Endometrial microvascular endothelial cells (primary cell): ENCODE measurements around the gene SLC25A10. TPM values are rescaled to one million over a fixed set of nuclear protein-coding genes. Genes with fewer than 3 reads are reported as not detected.

Experiments
- in situ Hi-C: cut with HindIII; loops from 2 replicates; pipeline ENCODE4 v1.10.0; 2017; ENCODE audit warnings: low sequenced_read_pairs, low pct_unique_long_range_greater_than_20kb; ENCODE audit errors: inconsistent ontology term
- total RNA-seq: library from RNA; depleted of rRNA; stranded (reverse); fragments of >200 nt; gene quantifications from one replicate; pipeline ENCODE4 v1.2.3, GENCODE V29; 2015; ENCODE audit errors: inconsistent ontology term

Gene SLC25A10
- total RNA-seq, 1 donor from 2014 or later, result 42.1 TPM

DNA sequence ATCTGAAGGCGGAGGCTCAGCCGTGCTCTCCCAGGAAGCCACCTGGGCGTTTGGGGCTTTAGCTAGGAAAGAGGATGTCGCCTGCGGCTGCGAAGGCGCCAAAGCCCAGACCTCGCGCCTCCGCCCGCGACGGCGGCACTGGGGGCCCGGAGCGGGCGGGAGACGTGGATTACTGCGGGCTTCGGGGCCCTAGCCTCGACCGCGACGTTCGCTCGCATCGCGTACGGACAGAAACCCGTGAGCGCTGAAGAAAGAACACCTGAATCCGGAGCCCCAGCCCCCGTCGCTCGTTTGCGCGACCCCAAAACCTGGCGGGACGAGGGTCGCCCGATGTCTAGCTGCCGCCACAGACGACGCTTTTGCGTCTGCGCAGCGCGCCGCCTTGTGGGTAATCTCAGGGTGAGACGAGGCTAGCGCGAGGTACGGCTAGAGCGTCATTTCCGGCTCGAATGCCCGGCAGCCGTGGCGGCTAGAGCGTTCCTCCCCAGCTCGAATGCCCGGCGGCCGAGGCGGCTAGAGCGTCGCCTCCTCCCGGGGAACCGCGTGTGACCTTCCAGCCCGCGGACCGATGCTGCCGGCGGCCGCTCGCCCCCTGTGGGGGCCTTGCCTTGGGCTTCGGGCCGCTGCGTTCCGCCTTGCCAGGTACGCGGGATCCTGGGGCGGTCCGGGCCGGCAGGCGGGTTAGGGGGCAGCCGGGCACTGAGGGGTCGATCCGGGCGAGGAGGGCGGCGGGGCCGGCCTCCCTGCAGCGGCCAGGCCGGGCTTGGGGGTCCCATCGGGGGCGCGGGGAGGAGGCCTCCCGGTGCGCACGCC, 8.9 kb upstream of the SLC25A10 start, which contains the start of gene MRPL12:
TSS of gene MRPL12 (plus strand) at position 434 of the 813 bp plus-strand sequence. CDS start at position 569, 135 bp downstream.
- in situ Hi-C loops, result no loop called here

DNA sequence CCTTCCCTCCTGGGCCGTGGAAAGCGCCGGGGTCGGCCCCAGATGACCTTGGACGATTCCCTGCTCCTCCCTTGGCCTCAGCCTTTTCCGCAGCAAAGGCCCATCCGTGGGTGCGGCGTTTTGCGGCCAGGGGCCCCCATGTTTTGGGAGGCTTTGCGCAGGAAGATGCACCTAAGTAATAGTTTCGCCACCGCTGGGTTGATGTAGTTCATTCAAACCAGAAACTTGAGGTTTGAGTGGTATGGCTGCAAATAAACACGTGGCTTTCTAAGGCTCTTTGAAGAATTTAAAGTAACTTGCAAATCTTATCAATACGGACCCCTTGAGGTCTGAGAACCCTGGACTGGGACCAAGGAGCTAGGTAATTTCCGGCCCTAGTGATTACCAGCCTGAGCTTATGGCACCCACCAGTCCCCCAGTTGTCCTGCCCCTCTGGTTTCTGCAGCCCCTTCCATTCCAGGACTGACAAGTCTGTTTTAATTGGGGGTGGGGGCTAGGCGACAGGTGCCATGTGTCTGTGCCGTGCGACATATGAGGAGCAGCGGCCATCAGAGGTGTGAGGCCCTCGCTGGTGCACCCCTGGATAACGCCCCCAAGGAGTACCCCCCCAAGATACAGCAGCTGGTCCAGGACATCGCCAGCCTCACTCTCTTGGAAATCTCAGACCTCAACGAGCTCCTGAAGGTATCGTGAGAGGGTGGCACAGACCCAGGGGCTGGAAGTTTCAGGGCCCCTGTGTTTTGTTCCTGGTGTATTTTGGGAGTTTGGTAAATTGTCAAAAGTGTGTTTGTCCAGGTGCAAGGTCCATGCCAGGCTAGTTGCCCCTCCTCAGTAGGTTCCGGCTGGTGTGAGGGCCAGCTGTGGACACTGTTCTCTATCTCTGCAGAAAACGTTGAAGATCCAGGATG, 8.1 kb upstream of the SLC25A10 start:
- in situ Hi-C loops, result no loop called here

- in situ Hi-C loops, result no loop called here
These were observed 6.4 kb upstream of the SLC25A10 start for GRCh38 chr17:81705518-81706231.

DNA sequence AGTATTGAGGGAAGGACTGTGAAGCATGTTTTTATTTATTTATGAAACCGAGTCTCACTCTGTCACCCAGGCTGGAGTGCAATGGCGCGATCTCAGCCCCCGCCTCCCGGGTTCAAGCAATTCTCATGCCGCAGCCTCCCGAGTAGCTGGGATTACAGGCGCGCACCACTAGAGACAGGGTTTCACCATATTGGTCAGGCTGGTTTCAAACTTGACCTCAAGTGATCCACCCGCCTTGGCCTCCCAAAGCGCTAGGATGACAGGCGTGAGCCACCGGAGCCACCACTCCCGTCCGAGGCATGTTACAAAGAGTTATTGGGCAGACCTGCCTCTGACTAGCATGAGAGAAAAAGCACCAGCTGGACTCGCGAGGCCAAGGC, 5.9 kb upstream of the SLC25A10 start:
- in situ Hi-C loops, result no loop called here

- in situ Hi-C loops, result no loop called here
These were observed 5.1 kb upstream of the SLC25A10 start for GRCh38 chr17:81706757-81707624.

DNA sequence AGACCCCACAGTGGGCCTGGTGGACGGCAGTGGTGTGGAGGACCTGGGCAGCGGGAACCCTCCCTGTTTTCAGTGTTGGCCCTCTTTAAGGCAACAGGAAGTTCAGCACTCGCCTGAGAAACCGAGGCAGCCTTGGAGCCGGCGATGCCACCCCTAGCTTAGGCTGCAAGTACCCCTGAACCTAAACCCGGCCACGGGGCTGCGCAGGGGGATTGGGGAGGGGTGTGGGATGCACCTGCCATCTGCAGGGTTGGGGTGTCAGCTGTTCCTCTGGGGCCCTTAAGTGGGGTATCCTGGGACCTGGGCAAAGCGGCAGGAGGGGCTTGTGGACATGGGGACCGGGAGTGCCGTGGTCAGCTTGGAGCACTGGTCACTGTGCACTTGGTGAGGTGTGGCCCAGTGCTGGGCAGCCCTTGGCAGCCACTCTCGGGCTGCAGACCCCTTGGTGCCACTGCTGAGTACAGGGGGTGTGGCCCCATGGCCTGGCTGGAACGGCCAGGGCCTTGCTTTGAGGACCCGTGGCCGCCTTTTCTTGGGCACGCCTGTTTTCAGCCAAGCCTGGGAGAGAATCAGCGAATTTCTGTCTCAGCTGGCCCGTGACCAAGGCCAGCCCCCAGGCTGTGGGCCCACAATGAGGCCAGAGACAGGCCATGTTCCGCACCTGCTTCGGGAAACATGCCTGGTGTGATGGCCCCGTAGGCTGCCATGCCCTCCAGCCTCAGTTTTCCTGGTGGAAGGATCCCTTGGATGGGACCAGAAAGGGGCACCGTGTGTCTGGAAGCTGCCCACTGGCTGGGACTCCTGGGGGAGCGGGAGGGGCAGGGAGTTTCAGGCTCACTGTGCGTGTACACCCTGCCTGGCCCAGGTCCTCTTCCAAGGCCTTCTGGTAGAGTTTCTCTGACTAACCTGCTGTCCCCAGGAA, 4.1 kb upstream of the SLC25A10 start:
- in situ Hi-C loops, result no loop called here

DNA sequence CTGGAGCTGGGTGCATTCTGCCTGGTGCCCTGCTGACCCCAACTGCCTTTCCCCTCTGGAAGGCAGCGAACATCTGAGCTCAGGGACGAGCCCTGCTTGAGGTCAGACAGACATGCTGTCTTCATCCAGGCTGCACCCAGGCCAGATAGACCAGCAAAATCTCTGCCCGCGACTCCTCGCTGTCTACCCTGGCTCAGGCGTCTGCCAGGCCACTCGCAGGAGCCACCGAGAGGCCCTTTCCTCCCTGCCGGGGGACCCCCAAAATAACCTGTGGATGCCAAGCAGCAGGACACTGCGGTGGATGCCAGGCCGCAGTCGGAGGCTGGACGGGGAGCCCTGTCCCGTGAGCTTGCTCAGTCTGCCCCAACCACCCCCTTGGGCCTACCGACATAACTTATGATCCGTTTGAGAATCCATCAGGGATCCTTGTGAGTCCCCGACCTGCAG, 3.3 kb upstream of the SLC25A10 start:
- in situ Hi-C loops, result no loop called here

- in situ Hi-C loops, result no loop called here
These were observed 1.4 kb upstream of the SLC25A10 start for GRCh38 chr17:81710514-81711308.

- in situ Hi-C loops, result no loop called here
These were observed 452 bp downstream of the SLC25A10 start for GRCh38 chr17:81712468-81713003.

GRCh38 chr17:81713004-81713555, 996 bp downstream of the SLC25A10 start:
- in situ Hi-C loops, result no loop called here

GRCh38 chr17:81713556-81714411, 1.7 kb downstream of the SLC25A10 start:
- in situ Hi-C loops, result no loop called here

DNA sequence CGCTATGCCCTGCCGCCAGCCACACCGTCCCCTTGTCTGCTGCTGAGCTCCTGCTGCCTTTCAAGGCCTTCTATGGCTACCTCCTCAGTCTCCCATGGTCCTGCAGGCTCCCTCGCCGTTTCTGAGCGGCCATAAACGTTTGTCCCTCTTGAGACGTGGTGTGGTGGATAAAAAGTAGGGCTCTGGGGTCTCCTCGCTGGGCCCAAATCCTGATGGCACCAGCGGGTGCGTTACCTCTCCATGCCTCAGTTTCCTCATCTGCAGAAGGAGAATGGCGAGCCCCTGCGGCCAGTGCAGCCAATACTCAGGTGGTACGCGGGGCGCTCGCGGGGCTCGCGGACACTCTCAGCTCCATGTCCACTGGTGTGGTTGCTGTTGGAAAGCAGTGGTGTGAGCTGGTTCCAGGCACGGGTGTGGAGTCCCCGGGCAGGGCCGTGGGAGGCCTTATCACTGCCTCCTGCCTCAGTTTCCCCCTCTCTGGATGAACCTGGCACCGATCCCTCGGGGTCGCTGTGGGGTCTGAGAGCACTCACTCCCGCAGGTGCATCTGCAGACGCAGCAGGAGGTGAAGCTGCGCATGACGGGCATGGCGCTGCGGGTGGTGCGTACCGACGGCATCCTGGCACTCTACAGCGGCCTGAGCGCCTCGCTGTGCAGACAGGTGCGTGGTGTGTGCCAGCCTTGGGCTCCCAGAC, 2.5 kb downstream of the SLC25A10 start:
- in situ Hi-C loops, result no loop called here

GRCh38 chr17:81715107-81715871, 3.2 kb downstream of the SLC25A10 start:
- in situ Hi-C loops, result no loop called here
